Measurements from ENCODE around the gene DNAJB6. TPM values are rescaled to one million over a fixed set of nuclear protein-coding genes. Genes with fewer than 3 reads are reported as not detected.

DNAJB6 gene
- total RNA-seq, 4 donors from 2014 or later: 63.5 to 125 (median 107) TPM

DNA sequence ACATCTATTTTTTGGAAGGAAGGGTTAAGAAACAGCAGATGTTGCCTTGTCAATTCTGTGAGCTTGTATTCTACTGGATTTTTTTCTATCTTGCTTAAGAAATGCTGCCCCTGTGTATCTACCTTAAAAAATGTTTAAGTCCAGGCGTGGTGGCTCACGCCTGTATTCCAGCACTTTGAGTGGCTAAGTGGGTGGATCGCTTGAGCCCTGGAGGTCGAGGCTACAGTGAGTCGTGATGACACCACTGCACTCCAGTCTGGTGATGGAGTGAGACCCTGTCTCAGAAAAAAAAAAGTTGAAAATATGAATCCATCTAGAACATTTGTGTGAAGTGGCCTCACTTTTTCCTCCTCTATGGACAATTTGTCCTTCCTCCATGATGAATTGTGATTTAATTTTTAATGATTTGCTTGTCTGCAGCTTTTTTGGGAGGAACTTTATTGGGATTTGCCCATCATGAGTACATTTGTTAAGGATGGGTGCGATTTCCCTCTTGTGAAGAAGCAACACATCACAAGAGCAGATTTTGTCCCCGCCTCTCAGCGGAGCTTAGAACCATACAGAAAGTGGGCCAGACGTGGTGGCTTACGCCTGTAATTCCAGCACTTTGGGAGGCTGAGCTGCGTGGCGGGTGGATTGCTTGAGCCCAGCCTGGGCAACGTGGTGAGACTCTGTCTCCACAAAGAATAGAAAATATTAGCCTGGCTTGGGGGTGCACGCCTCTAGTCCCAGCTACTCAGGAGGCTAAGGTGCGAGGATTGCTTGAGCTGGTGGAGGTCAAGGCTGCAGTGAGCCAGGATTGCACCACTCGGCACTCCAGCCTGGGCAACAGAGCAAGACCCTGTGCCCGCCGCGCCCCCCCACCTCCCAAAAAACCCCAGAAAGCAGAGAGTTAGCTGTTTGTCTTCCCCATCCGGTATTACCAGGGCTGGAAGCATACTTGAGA, 57.7 kb downstream of the DNAJB6 start:
- Histone ChIP-seq H3K4me3 (no peak overlapping the region), H3K4me1 (peaks cover 0 to 13% of the 10 kb centered on the region in 2 donors), H3K27ac (peak overlapping the region in 1 of 2 donors; percentile 94), H3K27me3 (no peaks in the 10 kb centered on the region), H3K36me3 (no peaks in the 10 kb centered on the region), H3K9me3 (no peaks in the 10 kb centered on the region)
- intact Hi-C loops (cut with DNase I; ENCODE audit: low total_unique reads): no loop called here
- no peak for TF ChIP-seq POLR2A (IDR thresholded peaks at IDR 0.05)
- TF ChIP-seq, protein P1, sequence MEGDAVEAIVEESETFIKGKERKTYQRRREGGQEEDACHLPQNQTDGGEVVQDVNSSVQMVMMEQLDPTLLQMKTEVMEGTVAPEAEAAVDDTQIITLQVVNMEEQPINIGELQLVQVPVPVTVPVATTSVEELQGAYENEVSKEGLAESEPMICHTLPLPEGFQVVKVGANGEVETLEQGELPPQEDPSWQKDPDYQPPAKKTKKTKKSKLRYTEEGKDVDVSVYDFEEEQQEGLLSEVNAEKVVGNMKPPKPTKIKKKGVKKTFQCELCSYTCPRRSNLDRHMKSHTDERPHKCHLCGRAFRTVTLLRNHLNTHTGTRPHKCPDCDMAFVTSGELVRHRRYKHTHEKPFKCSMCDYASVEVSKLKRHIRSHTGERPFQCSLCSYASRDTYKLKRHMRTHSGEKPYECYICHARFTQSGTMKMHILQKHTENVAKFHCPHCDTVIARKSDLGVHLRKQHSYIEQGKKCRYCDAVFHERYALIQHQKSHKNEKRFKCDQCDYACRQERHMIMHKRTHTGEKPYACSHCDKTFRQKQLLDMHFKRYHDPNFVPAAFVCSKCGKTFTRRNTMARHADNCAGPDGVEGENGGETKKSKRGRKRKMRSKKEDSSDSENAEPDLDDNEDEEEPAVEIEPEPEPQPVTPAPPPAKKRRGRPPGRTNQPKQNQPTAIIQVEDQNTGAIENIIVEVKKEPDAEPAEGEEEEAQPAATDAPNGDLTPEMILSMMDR (IDR thresholded peaks at IDR 0.05): no peak
- DNase-seq: no peak

DNA sequence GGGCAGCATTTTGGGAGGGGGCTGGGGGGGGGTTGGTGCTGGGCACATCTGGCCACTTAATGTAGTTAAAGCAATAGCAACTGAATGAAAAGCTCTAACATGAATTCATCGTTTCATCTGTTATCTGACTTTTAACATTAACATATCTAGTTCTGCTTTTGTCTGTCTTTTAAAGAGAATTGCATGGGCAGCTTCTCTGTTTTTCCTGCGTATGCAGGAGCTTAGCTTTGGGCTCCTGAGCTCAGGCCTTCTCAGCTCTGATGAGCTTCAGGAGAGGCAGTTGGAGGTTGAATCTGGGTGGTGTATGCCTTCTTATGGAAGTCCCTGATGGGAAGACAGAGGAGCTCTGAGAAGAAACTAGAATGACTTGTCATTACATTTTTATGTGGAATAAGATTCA, 58.4 kb downstream of the DNAJB6 start:
- TF ChIP-seq POLR2A (IDR thresholded peaks at IDR 0.05): no peak
- TF ChIP-seq, protein P1 (IDR thresholded peaks at IDR 0.05): no peak
- no peaks in the 10 kb centered on the region for H3K27me3 ChIP-seq
- intact Hi-C loops (cut with DNase I; ENCODE audit: low total_unique reads): no loop called here
- no peak overlapping the region for H3K4me3 ChIP-seq
- H3K4me1 ChIP-seq: peaks cover 0 to 13% of the 10 kb centered on the region in 2 donors
- H3K9me3 ChIP-seq: no peaks in the 10 kb centered on the region
- peak overlapping the region in 1 of 2 donors; percentile 94 for H3K27ac ChIP-seq
- no peaks in the 10 kb centered on the region for H3K36me3 ChIP-seq
- DNase-seq: no peak

DNA sequence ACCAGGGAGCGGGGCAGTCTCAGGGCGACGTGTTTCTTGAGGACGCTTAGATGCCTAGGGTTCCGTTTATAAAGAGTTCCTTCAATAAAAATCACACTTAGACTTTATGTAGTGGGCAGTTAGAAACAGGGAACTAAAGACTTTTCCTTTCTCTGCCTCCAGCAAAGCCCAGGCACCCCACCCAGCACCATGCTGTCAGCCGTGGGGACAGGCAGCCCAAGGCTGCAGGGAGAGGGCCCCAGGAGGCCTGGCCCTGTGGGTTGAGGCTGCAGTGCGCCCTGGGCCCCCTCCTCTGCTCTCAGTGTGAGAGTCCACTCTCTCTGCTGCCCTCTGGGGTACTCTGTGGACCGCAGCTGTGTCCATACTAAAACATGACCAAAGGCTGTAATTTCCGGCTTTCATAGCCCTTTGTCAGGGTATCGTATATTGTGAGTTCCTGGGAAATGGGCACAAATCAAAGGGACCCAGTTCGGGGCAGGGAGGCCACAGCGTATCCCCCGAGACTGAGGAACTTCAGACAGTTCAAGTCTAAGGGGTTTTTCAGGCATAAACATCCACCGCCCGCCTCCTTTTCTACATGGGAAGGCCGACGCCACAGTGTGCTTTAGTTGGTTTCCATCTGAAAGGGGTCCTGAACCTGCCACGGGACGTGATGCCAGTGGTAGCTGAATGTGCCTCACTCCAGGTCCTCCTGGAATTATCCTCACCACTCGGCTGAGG, 59.7 kb downstream of the DNAJB6 start:
- Histone ChIP-seq H3K4me1 (peaks cover 0 to 13% of the 10 kb centered on the region in 2 donors), H3K27ac (peak overlapping the region in 1 of 2 donors; percentile 94), H3K36me3 (no peaks in the 10 kb centered on the region), H3K4me3 (no peak overlapping the region), H3K27me3 (no peaks in the 10 kb centered on the region), H3K9me3 (no peaks in the 10 kb centered on the region)
- intact Hi-C loops (cut with DNase I; ENCODE audit: low total_unique reads): no loop called here
- no peak for DNase-seq
- no peak for TF ChIP-seq POLR2A (IDR thresholded peaks at IDR 0.05)
- TF ChIP-seq, protein P1 (IDR thresholded peaks at IDR 0.05): no peak

DNA sequence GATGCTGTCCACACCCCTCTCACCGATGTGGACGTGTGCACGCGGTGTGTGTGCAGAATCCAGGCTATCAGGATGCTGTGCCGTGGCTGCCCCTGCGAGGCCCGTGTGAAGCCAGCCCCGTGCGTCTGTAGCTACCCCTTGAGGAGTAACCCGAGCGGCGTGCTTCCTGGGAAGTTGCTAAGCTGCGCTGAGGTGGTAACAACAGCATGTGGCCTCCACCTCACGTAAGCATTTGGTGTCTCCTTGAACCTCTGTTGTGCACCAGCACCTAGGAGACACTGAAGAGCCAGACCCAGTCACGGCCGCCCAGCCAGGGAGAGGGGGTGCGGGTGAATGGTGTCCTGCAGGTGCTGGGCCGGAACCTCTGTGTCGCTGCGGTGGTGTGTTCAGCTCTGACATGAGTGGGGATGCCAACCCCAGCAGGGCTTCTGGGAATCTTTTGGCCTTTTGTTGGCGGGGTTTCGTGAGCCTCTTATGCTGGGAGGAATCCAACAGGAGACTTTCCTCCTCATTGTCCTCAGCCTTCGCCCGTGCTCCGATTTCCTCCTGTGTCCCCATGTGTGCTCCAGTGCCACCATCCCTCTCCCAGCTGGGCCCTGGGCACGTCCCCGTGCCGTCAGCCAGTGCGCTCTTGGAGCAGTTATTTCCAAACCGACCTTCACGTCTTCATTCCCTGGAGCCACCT, 60.4 kb downstream of the DNAJB6 start:
- Histone ChIP-seq H3K27me3 (no peaks in the 10 kb centered on the region), H3K4me3 (no peak overlapping the region), H3K4me1 (peaks cover 0 to 13% of the 10 kb centered on the region in 2 donors), H3K36me3 (no peaks in the 10 kb centered on the region), H3K27ac (peak overlapping the region; percentile 71 to 94), H3K9me3 (no peaks in the 10 kb centered on the region)
- TF ChIP-seq, protein P1 (IDR thresholded peaks at IDR 0.05): no peak
- TF ChIP-seq POLR2A (IDR thresholded peaks at IDR 0.05): no peak
- no peak for DNase-seq
- intact Hi-C loops (cut with DNase I; ENCODE audit: low total_unique reads): no loop called here

All from uterus (tissue), 4 donors.